Astrocyte (in vitro differentiated cells and primary cell): ENCODE results near the gene FAM184B.

Source experiments
- CTCF ChIP-seq: IDR thresholded peaks from 2 replicates; pipeline ENCODE4 v1.5.1; 2011; ENCODE audit warnings: low read depth, mild to moderate bottlenecking, inconsistent platforms, low read length, moderate library complexity; ENCODE audit not compliant: insufficient read depth
- EZH2 ChIP-seq: IDR thresholded peaks from 2 replicates; pipeline ENCODE4 v1.6.1; 2012; ENCODE audit warnings: mild to moderate bottlenecking, low read length, inconsistent platforms; ENCODE audit not compliant: insufficient read depth

DNA sequence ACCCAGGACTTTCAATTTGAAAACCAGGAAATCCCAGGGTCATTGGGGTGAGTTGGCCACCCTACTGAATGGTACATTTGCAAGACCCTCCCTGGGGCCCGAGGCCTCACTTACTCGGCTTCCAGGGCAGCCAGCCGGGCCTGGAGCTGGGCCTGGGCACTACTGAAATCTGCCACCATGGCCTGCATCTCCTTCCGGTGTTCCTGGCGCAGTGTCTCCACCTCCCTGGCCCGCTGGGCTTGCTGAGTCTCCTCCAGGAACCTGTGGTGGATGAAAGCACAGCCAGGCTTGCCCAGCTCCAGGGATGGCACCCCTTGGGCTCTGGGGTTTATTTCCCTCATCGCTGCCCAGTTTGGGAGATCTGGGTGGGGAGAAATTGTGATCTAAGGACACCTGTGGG lies 142.3 kb downstream of the FAM184B start:
- TF ChIP-seq CTCF (no peak), EZH2 (no peak)
